HCT116 (cell line): ENCODE results near the gene EGFL6.

Experiments
- CEBPB ChIP-seq: IDR thresholded peaks from 2 replicates; pipeline ENCODE4 v1.6.1; 2012; ENCODE audit warnings: low read depth
- EZH2 ChIP-seq: fragments of 200-600 bp; sonication (generic); IDR thresholded peaks from 2 replicates; pipeline ENCODE4 v1.6.1; 2017; ENCODE audit warnings: antibody characterized with exemption, mixed run types
- JUND ChIP-seq: IDR thresholded peaks from 2 replicates; pipeline ENCODE4 v1.6.1; 2012
- POLR2A ChIP-seq: IDR thresholded peaks from 2 replicates; pipeline ENCODE4 v1.7.0; 2011; ENCODE audit warnings: borderline replicate concordance; ENCODE audit not compliant: insufficient read depth, insufficient read length; ENCODE audit errors: extremely low read depth
- POLR2AphosphoS5 ChIP-seq: IDR thresholded peaks from 2 replicates; pipeline ENCODE4 v1.6.1; 2011; ENCODE audit warnings: mild to moderate bottlenecking, low read depth, low read length, moderate library complexity
- RAD21 ChIP-seq: IDR thresholded peaks from 2 replicates; pipeline ENCODE4 v1.6.1; 2012; ENCODE audit warnings: low read depth, mild to moderate bottlenecking
- SP1 ChIP-seq: IDR thresholded peaks from 2 replicates; pipeline ENCODE4 v1.6.1; 2012; ENCODE audit warnings: low read depth
- TF ChIP-seq, protein P1 (sequence below), 3 experiments: fragments of 200-600 bp in 1 of 3; sonication (generic) in 1 of 3; IDR thresholded peaks in 2 of 3; conservative IDR thresholded peaks in 1 of 3; 2 replicates each; pipeline ENCODE4 v1.5.1; 2012 to 2017; ENCODE audit warnings: low read depth in 2 of 3, low read length in 2 of 3, antibody characterized with exemption in 1 of 3, borderline replicate concordance in 1 of 3, control low read depth in 1 of 3, mild to moderate bottlenecking in 1 of 3, mixed read lengths in 1 of 3, mixed run types in 1 of 3, moderate library complexity in 1 of 3; ENCODE audit not compliant: insufficient read depth in 1 of 3
- TF ChIP-seq, protein P2 (sequence below): IDR thresholded peaks from 2 replicates; pipeline ENCODE4 v1.6.1; 2012

DNA sequence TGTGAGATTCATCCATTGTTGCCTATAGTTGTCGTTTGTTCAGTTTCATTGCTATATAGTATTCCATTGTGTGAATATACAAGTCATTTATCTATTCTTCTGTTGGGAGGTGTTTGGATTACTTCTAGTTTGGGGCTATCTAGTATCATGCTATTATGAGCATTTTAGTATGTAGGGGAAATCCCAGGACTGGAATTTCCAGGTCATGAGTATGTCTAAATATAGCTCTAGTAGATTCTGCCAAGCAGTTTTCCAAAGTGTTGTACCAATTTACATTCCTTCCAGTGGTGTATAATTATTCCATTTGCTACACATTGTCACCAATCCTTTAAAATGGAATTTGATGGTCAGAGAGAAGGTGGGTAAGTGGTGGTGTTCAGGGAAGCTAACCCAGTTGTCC is 30.1 kb downstream of the EGFL6 start:
- TF ChIP-seq CEBPB, result no peak
- TF ChIP-seq, protein P1, sequence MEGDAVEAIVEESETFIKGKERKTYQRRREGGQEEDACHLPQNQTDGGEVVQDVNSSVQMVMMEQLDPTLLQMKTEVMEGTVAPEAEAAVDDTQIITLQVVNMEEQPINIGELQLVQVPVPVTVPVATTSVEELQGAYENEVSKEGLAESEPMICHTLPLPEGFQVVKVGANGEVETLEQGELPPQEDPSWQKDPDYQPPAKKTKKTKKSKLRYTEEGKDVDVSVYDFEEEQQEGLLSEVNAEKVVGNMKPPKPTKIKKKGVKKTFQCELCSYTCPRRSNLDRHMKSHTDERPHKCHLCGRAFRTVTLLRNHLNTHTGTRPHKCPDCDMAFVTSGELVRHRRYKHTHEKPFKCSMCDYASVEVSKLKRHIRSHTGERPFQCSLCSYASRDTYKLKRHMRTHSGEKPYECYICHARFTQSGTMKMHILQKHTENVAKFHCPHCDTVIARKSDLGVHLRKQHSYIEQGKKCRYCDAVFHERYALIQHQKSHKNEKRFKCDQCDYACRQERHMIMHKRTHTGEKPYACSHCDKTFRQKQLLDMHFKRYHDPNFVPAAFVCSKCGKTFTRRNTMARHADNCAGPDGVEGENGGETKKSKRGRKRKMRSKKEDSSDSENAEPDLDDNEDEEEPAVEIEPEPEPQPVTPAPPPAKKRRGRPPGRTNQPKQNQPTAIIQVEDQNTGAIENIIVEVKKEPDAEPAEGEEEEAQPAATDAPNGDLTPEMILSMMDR (IDR thresholded peaks at IDR 0.05 in 2 of 3, conservative IDR thresholded peaks at IDR 0.05 in 1 of 3; ENCODE audit: borderline replicate concordance in 1 of 3, insufficient read depth in 1 of 3, low read depth in 2 of 3, low read length in 2 of 3), result no peak
- TF ChIP-seq, protein P2, sequence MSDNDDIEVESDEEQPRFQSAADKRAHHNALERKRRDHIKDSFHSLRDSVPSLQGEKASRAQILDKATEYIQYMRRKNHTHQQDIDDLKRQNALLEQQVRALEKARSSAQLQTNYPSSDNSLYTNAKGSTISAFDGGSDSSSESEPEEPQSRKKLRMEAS, result no peak
- no peak for TF ChIP-seq JUND
- TF ChIP-seq POLR2A, result no peak
- no peak for TF ChIP-seq RAD21
- no peak for TF ChIP-seq EZH2
- no peak for TF ChIP-seq SP1
- no peak for TF ChIP-seq POLR2AphosphoS5
